A172 (cell line): ENCODE data around the gene F5. TPM values are rescaled to one million over a fixed set of nuclear protein-coding genes. Genes with fewer than 3 reads are reported as not detected.
"Not testable (repeated sequence)": the region's sequence is repeated elsewhere in the genome, so short reads cannot be mapped to it uniquely, and the experiment has no call there.

ENCODE experiments used
- DNase-seq: peaks from one replicate; pipeline ENCODE4 v3.0.0-alpha.2; 2015; ENCODE audit warnings: low spot score
- total RNA-seq: library from RNA; depleted of rRNA; stranded (reverse); fragments of >200 nt; shearing (Covaris generic); gene quantifications from 2 replicates; pipeline ENCODE4 v1.2.3, GENCODE V29; 2014

Gene F5
- total RNA-seq, 1 experiment from 2014 or later = not detected

DNA sequence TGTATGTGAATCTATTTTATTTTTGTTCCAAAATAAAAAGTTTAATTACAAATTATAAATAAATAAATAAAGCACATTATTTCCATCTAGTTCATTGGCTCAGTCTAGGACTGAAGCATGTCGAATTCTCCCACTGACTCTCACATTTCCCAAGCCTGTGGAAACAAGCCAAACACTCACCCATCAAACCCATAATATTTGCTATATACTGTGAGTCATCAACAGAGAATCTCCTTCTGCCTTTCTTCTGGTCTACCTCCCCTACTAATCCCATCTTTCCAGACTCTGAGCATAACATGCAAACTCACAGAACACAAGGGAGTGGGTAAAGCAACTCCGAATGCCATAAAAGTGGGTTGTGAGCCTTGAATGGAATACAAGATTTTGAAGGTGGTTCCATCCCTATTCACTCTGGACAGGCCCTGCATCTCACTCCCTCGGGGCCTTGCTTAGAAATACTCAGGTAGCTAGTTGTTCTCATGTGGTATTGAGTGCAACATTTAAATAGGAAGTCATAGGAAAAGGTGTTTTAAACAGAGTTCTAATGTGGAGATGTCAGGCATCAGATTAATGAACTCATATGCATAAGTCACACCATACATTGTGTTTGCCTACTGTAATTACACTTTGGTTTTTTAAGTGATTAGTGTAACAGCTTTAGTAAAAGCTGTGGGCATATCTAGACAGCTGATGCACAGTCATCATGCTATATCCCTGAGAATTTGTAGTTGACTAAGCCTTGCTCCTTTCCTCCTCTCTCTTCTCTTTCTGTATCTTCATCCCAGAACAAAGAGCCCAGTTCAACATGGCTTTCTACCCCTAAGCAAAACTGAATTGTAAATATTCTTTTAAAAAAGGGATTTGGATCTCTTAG lies 47.0 kb downstream of the F5 start:
- DNase-seq = peak; percentile 90

- DNase-seq = no peak
Measured at GRCh38 chr1:169534653-169535052, 51.6 kb downstream of the F5 start.

- DNase-seq = not testable (repeated sequence)
Measured at GRCh38 chr1:169533528-169534190, 52.6 kb downstream of the F5 start.

DNA sequence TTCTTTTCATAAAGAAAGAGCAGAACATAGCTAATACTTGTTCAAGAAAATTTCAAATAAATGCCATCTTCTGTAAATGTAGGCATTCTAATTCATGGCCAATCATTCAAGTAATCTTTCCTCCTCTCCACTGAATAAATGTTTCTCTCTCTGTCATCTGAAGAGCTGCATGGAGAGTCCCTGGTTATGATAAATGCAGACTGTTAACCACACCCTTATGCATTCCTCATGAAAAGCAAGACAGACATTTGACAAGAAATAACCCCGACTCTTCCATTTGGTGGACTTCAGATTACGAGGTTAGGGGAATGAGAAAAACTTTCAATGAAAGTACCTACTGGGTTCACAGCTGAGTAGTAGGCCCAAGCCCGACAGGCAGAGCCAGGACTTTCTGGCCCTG lies 55.8 kb downstream of the F5 start:
- no peak for DNase-seq

- peak; percentile 69 for DNase-seq
Measured at GRCh38 chr1:169529068-169529642, 57.1 kb downstream of the F5 start.

GRCh38 chr1:169528215-169529067 lies 57.8 kb downstream of the F5 start:
- no peak for DNase-seq

- DNase-seq = no peak
Measured at GRCh38 chr1:169527451-169528214, 58.6 kb downstream of the F5 start.

GRCh38 chr1:169527001-169527400 lies 59.3 kb downstream of the F5 start:
- no peak for DNase-seq

DNA sequence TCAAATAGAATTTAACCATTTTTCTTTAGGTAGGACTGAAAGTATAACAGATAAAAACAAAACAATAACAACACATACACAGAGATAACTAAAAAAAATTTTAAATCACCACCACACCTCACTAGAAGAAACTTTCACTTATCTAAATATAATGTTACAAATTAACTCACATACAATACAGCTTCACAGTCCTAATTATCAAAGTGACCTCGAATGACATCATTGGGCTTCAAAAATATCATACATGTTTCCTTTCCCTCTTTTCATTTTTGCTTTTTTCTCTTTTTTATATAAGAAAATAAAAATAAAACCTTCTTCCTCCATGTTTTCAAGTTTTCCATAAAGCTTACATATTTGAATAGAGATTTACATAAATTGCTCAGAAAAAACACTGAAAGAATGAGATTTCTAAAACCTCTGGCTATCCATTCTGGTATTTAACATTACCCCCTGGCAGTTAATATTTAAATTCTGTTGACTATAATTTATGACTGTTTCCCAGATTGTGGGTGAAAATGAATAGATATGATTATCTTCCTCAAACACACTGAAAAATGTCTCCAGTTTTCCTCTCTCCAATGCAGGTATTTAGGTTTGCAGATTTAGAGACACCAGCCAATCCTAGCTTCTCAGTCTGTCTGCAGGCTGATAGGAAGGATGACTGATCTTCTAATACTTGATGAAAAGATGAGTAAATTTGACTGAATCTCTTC lies 60.0 kb downstream of the F5 start:
- no peak for DNase-seq

- DNase-seq = no peak
Measured at GRCh38 chr1:169525391-169525790, 60.9 kb downstream of the F5 start.

DNA sequence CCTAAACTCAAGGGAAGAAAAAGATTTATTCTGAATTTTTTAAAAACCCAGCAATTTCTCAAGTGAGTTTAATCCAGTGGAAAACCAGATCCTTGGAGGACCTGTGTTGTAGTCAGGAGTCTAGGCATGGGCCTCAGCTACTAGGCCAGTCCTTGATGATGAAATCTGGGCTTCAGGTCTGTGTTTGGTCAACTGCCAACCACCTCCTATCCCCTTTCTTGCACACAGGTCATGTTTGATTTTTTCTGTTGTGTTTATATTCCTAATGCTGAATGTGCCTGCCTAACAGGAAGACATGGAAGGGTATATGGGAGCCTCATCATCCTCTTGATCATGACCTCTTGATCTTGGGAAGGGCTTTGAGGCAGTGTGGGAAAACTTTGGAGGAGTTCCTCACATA lies 62.4 kb downstream of the F5 start:
- DNase-seq = no peak

DNA sequence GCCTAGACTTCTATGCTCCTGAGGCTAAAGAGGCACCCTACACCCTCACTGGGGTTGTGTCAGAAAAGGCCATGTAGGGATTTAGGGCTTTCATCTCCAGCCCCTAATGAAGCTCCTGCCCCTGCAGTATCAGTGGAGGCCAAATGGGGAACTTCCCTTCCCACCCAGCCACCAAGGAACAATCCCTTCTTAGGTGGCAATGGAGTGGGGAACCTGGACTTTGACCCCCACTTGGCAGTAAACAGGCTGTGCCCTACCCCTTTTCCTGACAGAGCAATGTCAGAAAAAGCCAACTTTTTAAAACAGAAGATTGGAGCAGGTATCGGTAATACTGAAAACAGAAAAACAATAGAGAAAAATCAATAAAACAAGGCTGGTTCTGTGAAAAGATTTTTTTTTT lies 65.1 kb downstream of the F5 start:
- no peak for DNase-seq

GRCh38 chr1:169517558-169518186 lies 68.6 kb downstream of the F5 start:
- no peak for DNase-seq

DNA sequence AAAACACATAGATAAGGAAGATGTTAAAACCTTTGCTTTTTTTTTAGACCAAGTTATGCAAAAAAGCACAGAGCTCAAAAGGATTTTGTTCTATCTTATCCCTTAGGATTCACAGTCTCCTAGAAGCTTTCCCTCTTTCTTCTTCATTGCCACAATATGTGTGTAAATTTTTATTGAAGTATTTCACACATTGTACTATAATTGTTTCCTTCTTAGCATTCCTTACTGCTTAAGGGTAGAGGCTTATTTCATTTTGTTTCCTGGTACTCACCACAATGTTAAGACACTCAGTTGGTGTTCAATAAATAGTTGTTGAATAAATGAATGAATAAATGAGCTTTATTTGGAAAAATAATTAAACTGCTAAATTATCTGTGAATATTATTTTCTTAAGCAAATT lies 70.6 kb downstream of the F5 start:
- no peak for DNase-seq

DNA sequence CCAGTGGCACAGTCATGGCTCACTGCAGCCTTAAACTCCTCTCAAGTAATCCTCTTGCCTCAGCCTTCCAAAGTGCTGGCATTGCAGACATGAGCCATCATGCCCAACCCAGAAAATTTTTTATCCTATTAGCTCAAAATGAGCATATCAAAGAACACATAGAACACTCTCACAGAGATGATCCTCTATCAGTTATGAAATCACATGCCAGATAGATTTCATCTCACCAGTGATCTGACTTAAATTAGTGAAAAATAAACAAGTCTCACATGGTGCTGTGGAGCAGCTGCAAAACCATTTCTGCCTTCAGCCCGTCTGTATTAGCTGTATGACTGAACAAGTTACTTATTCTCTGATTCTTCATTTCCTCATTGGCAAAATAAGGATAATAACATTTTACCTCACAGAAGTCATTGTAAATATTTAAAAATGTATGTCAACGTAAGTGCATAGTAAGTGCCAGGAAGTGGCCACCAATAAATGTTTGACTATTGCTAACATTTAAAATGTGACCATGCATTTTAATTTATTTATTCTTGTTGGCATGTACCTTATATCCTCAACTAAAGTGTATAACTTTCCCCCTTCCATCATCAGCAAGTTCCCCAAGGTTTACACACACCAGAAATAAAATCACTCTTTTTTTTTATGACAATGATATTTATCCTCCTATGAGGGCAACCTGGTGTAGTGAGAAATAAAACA lies 71.6 kb downstream of the F5 start:
- no peak for DNase-seq

- no peak for DNase-seq
Measured at GRCh38 chr1:169513208-169513607, 73.1 kb downstream of the F5 start.

DNA sequence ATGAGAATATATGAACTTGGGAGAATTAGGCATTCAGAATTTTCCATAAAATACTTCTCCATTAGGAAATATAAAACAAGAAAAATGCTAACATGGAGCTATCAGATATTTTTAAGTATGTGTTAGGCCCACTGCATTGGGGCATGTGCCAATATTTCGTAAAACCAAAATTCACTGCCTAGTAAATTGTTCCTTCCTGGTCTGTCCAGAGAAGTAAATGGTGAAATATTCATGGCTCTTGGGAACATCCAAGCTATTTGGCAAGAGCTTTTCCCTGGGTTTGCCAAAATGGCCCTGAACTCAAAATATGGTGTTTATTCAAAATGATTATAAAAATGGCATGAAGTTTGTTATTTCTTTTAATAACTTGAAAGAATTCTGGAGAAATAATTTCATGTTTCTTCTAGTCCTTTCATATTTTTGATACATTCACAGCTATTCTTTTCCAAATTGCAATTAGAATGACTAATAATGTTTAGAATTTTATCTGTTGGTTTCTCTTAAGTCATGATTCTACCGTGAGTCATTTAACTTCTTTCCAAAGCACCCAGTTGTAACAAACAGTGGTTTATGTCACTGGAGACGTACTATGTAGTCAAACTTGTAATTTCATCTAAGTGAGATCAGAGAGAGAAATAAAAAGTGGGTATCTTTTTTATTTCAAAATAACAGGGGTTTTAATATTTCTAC lies 74.8 kb downstream of the F5 start:
- peak; percentile 81 for DNase-seq

DNA sequence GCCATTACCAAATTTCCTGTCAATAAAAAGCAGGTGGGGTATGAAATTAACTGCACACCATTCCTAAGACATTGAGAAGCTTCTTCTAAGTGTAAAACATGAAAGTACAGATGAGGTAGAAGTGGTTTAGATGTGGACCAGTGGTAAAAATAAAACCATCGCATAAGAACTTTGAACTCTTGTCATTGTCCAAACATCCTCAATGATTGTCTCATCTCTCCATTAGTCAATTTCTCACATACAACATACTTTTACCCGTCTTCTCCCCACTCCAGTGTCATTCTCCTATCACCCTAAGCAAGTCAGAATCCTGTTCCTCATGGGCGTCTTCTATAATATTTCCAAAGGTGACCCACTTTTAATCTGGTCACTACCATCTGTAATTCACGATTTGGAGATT lies 76.2 kb downstream of the F5 start:
- no peak for DNase-seq

DNA sequence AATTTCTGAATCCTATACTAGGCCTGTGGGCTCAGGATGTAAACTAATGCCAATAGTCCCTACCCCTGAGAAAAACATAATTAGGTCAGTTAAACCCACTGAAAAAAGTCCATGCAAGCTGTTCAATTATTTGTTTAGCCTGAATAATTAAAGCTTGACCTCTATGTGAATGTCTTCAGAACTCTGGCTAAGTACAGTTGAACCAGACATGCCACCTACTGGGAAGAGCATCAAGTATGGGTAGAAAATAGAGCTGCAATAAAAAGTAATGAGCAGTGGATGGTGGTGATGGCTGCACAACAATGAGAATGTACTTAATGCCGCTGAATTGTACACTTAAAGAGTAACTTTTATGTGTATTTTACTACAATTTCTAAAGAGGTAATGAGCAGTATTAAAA lies 76.9 kb downstream of the F5 start:
- no peak for DNase-seq
